Inflammatory macrophage treated with lipopolysaccharide for 4 hours (primary cell): ENCODE data around the gene CDK5.

Experiments used
- DNase-seq: peaks from one replicate; pipeline ENCODE4 v3.0.0-alpha.2; 2020

The CDK5 gene

DNA sequence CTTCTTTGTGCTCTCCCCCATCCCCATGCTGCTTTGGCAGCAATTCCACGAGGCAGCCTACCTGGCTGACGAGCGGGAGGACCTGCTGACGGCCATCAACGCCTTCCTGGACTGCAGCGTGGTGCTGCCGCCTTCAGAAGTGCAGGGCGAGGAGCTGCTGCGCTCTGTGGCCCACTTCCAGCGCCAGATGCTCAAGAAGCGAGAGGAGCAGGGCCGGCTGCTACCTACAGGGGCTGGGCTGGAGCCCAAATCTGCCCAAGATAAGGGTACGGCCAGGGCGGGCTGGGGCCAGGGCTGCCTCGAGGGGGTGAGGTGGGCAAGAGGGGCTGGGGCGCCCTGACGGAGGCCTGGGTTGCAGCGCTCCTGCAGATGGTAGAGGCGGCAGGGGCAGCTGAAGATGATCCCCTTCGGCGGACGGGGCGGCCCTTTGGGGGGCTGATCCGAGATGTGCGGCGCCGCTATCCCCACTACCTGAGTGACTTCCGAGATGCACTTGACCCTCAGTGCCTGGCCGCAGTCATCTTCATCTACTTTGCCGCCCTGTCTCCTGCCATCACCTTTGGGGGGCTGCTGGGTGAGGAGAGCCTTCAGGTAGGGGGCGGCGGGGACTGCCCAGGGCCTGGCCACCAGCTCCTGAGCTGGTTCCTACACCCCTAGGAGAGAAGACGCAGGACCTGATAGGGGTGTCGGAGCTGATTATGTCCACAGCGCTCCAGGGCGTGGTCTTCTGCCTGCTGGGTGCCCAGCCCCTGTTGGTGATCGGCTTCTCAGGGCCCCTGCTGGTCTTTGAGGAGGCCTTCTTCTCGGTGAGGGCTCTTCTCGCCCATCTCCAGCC, 13.6 kb upstream of the CDK5 start:
- DNase-seq, result no peak

DNA sequence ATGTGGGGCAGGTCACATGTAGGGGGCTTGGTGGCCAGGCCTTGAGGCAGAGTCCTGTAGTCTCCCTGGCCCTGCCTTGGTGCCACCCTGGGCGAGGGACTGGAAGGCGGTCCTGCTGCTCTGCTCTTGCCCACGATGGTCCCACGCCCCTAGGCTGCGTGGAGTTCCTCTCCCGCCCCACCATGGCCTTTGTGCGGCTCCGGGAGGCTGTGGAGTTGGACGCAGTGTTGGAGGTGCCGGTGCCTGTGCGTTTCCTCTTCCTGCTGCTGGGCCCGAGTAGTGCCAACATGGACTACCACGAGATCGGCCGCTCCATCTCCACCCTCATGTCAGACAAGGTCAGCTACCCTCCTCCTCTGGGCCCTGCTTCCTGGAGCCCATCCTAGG, 12.9 kb upstream of the CDK5 start:
- no peak for DNase-seq

DNA sequence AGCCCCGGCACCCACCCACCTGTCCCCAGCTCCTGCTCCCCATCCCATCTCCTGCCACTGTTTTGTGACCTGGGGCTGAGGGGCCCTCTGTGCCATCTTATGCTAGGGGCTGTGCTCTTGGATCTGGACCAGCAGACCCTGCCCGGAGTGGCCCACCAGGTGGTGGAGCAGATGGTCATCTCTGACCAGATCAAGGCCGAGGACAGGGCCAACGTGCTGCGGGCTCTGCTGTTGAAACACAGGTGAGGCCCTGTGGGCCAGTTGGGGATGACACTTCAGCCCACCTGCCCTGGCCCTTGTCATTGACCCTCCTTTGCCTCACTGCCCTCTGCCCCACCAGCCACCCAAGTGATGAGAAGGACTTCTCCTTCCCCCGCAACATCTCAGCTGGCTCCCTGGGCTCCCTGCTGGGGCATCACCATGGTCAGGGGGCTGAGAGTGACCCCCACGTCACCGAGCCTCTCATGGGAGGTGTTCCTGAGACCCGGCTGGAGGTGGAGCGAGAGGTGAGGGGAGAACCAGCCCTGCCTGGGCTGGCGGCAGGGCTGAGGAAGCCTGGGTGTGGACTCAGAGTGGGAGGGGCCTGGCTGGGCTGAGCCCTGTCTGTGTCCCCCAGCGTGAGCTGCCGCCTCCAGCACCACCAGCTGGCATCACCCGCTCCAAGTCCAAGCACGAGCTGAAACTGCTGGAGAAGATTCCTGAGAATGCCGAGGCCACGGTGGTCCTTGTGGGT, 12.3 kb upstream of the CDK5 start:
- no peak for DNase-seq

GRCh38 chr7:151068069-151068773, 10.5 kb upstream of the CDK5 start:
- DNase-seq, result no peak

- DNase-seq, result no peak
Measured at GRCh38 chr7:151066273-151066974, 8.7 kb upstream of the CDK5 start.

DNA sequence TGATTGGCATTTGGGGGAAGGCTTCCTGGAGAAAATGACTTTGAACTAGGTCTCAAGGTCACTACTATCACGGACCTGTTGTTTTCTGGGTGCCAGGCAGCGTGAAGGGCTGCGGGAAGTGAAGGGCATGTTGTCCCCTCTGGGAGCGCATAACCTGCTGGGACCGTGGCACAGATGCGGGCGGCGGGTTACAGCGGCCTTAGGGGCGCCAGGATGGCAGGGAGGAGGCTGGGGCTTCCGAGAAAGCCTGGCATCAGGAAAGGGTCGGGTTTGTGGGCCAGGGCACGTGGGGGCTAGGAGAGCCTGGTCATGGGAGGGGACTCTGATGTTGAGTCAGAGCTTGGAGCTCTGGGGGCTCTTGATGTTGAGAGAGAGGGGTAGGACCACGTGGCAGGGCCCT, 7.8 kb upstream of the CDK5 start:
- DNase-seq, result no peak

DNA sequence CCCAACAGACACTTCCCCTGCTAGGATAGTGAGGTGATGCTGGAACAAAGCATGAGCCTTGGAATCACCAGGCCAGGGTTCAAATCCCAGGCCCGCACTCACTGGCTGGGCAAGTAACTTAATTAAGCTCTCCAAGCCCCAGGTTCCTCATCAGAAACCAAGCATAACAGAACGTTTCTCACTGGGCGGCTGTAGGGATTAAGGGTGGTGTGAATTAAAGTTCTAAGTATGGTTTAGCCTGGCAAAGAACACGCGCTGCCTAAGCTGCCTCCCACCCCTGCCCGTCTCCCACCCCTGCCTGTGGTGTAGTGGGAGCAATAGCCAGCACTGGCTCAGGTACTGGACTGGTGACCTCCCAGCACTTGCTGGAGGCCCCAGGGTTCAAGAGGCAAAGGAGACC, 7.3 kb upstream of the CDK5 start:
- DNase-seq, result no peak

DNA sequence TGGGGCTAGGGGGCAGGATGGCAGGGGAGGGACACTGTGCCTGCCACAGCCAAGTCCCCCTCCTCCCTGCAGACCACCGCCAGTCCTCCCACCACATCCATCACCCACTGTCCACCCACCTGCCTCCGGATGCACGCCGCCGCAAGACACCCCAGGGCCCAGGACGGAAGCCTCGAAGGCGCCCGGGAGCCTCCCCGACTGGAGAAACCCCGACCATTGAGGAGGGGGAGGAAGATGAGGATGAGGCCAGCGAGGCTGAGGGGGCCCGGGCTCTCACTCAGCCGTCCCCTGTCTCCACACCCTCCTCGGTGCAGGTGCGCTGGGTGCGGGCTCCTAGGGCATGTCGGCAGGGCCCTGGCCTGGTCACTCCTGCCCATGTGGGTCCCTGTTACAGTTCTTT, 6.8 kb upstream of the CDK5 start:
- no peak for DNase-seq

- no peak for DNase-seq
Measured at GRCh38 chr7:151063212-151063561, 5.5 kb upstream of the CDK5 start.

DNA sequence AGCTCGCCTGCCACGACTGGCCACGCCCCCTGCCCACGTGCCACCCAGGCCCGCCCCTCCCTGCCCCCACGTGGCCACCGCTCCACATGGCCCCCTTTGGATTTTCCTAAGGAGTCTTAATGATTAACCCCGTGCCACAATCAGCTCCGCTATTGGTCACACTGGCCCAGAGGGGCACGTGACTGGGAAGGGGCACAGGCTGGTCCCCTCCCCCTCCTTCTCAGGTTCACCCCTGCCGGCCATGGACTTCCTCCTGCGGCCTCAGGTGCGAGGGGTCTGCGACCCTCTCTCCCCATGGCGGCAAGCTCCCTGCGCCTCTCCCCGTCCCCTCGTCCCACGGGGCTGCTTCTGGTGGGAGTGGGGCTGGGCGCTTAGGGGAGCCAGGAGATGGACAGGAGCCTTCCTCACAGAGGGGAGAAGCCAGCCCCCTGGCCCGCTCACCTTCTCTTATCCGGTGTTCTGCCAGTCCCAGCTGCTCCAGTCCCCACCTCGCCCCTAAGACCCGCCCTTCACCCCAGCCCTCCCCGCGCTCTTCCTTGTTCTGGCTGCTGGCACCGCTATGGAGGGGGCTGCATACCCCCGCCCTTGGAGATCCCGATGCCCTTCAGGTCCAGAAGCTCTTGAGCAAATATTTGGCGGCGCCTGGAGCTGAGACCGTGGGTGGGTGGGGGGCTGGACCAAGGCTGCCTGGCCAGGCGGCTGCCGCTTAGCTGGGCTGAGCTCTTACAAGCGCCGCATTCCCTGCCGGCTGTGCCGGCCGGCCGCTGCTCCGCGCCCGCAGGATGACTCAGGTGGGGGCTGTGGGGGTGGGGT, 4.9 kb upstream of the CDK5 start:
- DNase-seq, result no peak

DNA sequence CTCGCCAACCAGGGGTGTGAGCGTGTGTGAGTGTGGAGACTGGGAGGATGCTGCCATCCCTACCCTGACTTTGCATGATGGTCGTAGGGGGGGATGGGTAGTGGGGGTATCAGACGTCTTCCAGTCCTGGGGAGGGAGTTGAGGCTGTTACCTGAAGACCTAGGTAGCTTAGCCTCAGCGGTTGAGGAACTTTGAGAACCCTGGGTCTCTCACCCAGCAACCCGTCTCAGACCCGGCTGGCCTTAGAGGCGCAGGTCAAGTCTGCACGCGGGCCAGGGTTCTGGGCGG, 4.4 kb upstream of the CDK5 start:
- DNase-seq, result no peak

DNA sequence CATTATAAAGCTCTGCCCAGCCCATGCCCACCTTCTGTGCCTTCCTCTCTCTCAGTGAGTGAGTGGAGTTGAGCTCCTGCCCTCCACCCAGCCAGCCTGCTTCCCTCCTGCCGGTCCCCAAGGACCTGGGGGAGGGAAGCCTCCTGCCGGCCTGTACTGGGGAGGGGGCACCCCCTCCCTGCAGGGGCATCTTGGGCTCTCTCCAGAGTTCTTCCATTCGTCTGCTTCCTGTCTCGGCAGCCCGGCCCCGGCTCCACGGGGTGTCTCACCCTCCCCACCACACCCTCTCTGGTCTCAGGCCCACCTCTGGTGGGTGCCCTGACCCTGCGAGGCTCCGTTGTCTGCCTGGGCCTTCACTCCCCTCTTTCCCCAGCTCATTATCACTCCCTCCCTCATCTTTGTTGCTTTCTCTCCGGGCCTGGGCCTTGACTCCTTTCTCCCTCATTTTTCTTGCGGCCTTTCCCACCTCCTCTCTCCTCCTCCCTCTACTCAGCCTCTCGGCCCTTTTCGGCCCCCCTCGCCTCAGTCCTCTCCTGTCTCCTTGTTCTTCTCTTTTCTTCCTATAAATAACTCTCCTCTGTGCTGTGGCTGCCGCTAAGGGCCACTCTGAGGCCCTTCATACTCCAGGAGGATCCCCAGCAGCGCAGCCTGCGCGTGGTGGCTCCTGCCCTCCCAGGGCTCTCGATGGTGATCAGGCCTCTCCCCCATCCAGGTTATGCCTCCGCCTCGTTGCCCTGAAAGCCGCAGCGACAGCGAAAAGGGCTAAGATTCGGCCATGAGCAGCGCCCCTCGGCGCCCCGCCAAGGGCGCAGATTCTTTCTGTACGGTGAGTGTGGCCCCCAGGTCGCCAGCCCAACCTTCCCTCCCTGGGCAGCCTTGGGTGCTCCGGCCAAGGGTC, 3.8 kb upstream of the CDK5 start:
- DNase-seq, result no peak

DNA sequence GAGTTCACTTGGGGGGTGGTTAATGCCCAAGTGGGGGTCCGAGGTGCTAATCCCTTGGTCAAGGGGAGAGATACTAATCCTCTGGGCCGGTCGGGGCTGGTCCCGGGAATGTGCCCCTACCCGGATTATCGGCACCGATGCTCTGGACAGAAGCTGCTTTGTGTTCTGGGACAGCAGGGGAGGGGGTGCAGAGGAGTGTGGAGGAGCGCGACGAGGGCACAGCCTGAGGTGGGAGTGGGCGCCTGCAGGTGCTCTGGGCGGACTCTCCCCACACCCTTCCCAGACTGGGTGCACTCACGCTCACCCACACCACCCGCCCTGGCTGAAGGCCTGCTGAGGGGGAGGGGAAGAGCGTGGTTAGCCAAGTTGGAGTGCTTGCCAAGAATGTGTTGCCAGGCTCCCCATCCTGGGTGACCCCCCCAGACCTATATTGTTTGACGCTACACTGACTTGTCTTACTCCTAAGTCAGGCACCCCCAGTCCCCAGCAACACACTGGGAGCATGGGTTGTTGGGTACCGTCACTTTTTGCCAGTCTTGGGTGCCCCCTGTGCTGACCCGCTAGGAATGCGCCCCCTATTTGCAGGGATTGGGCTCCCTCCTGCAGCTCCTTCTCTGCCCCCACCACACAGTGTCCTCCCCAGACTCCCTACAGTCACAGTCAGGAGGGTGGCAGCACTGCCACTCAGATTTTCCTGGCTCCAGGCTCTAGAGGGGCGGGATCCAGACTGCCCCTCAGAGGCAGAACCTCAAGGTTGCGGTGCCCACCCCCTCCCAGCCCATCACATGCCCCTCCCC, 2.9 kb upstream of the CDK5 start:
- peak; percentile 8 for DNase-seq

DNA sequence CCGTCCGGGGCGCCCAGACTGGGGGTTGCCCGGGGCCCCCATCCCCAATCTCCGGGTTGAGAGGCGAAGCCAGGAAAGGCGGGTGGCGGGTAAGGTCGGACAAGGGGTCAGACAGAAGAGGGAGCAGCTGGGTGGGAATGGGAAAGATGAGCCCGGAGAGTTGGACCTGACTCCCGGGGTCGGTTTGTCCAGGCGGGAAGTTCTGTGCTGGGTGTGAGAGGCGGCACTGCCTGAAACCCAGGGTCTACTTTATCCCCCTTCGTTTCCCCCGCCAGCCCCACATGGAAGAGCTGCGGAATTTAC, 2.4 kb upstream of the CDK5 start:
- no peak for DNase-seq

DNA sequence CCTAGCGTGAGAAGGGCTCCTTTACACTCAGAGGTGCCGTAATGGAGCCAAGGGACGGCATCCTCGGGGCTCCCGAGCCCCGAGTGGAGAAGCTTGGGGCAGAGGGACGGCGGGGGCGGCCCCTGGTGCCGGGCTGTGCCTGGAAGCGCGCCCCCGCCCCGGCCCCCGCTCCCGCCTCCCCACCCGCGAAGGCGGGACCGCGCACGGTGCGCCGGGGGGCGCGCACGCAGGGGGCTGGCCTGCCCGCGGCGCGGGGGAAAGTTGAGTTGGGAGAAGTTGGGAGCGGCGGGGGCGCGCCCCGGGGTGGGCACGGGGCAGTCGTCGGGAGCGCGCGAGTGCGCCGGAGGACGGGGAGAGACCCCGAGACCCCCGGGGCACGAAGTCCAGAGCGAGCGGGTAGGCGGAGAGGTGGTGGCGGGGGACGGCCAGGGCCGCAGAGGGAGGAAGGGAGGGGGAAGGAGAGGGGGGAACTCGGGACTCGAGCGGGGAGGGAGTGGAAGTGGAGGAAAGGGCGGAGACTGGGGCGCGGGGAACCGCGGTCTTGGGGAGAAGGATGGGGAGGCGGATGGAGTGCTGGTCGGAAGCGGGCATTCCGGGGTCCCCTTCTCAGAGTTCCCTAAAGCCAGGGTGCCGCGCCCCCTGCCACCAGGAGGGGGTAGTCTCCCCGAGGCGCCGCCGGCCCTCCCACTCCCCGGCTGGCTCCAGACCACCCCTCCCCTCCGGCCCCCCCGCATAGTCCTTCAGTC, 1.8 kb upstream of the CDK5 start, which contains the start of gene SLC4A2:
TSS of gene SLC4A2 (plus strand) at position 223 of the 746 bp plus-strand sequence. CDS start 2,399 bp downstream, outside the sequence.
- DNase-seq, result peak; percentile 53

DNA sequence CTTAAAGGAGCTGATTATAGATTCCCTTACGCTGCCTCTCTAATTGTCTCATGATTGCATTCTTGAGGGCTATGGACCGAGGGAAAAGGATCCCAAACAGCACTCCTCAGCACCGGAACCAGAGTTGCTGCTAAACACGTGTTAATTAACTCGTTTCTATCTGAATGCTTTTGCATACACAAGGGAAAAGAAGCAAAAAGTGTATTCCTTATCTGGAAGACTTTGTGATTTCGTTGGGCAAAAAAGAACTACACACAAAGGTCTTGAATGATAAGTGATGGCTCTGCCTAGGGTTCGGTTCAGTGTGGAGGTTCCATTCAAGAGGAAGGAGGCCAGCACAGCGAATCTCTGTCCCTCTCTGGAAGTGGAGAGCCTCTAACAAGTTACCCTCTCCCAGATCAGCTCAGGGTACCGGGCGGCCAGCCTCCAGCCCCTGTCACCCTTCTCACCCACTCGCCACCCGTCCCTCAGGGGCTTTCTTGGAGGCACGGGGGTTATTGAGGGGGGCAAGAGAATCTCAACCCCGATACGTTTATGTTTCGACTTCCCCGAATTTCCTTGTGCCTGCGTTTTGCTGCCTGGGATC, 1.2 kb upstream of the CDK5 start:
- DNase-seq, result peak; percentile 24

DNA sequence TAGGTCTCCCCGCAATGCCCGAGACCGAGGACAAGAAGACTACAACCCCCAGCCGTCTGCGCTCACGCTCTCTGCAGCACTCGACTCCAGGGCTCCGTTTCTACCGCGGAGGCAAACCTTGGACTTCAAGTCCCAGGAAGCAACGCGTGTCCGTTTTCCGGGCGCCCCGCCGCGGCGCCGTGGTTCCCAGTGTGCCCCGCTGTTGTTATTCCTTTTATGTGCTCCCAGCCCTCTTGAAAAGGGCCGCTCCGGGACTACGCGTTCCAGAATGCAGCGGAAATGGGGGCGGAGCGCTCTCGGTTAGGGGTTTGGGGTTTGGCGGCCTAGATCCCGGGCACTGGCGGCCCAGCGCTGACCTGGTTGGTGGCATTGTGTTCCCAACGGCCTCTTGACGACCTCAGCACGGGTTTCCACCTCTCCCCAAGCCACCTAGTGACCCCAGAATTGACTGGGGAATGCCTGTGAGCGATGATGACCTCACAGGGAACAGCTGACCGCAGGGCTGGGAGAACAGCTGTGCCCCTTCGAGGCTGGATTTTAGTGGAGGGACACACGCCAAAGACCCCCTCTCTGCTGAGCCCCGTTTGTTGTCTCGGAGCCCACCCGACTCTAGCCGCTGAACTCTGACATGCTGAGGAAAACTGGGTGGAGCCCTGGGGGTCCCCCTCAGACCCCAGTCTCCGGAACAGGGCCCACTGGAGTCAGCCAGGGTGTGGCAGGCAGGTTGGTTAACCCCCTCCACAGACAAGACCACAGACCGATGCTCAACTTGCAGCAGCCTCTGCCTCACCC, 488 bp upstream of the CDK5 start:
- peak; percentile 99 for DNase-seq

DNA sequence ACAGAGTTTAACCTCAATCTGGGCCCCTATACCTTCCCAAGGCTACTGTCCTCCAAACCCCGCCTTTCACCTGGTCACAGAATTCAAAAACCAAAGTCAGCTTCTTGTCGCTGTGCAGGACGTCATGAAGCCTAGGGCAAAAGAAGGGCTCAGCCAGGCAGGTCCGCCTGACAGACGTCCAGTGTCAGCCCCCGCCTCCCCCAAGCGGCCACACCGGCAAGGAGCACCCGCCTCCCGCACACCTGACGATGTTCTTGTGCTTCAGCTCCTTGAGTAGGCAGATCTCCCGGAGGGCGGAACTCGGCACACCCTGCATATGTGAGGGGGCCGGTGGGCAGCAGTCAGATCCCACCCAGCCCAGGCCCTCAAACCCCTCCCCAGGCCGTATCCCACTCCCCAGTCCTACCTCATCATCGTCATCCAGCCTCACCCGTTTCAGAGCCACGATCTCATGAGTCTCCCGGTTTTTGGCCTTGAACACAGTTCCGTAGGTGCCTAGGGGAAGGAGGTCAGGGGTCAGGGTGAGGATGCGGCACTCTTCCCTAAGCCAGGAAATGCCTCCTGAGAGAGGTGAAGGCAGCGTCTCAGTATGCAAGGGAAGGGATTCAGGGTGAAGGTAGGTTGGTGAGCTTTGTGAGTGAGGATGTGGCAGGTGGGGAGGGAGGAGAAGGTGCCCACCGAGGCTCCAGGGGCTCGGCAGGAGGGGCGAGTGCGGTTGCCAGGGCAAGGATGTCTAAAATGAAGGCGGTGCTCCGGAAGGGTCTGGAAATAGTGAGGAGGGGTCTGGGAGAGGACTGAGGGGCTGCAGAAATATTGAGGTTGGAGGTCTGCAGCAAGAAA, 811 bp downstream of the CDK5 start:
- no peak for DNase-seq
